Measurements from ENCODE around the gene PAEP. TPM values are rescaled to one million over a fixed set of nuclear protein-coding genes. Genes with fewer than 3 reads are reported as not detected.

PAEP gene
- total RNA-seq, 4 donors from 2014 or later = not detected

GRCh38 chr9:135555203-135555602 is 6.4 kb upstream of the PAEP start:
- TF ChIP-seq, protein P1, sequence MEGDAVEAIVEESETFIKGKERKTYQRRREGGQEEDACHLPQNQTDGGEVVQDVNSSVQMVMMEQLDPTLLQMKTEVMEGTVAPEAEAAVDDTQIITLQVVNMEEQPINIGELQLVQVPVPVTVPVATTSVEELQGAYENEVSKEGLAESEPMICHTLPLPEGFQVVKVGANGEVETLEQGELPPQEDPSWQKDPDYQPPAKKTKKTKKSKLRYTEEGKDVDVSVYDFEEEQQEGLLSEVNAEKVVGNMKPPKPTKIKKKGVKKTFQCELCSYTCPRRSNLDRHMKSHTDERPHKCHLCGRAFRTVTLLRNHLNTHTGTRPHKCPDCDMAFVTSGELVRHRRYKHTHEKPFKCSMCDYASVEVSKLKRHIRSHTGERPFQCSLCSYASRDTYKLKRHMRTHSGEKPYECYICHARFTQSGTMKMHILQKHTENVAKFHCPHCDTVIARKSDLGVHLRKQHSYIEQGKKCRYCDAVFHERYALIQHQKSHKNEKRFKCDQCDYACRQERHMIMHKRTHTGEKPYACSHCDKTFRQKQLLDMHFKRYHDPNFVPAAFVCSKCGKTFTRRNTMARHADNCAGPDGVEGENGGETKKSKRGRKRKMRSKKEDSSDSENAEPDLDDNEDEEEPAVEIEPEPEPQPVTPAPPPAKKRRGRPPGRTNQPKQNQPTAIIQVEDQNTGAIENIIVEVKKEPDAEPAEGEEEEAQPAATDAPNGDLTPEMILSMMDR (IDR thresholded peaks at IDR 0.05; ENCODE audit: low read depth) = no peak

GRCh38 chr9:135555910-135556309 is 5.6 kb upstream of the PAEP start:
- TF ChIP-seq, protein P1 (IDR thresholded peaks at IDR 0.05; ENCODE audit: low read depth) = no peak

DNA sequence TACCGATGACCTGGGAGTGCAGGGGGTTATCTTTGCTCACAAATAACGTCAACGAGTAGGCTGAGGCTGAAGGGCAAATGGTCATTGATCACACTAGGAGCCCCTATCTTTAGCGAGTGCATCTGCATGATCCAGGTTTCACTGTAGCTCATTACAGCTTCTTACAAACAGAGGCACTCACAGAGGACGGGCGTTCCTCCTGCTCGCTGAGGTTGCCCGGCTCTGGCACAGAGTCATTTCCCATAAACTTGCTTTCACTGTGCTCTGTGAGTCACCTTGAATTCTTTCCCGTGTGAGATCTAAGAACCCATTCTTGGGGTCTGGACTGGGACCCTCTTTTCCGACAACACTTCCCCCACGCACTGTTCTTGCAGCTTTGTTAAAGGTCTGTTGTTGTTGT is 1.9 kb upstream of the PAEP start:
- TF ChIP-seq, protein P1 (IDR thresholded peaks at IDR 0.05; ENCODE audit: low read depth) = no peak

DNA sequence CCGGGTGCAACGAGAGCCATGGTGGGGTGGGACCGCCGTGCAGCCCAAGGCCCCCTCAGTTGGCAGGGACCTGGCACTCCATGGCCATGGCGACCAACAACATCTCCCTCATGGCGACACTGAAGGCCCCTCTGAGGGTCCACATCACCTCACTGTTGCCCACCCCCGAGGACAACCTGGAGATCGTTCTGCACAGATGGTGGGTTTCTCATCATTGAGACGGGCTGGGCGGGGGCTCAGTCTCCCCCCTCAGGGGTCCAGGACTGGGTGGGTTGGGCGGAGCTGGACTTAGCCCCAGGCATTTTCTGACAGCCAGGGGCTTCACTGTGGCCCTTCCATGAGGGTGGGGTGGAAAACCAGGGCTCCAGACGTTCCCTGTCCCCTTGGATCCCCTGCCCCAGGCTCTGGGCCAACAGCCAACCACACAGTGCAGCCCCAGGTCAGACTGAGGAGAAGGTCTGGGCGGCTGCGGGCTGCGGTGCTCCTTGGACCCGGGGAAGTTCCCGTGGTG is 734 bp downstream of the PAEP start:
- TF ChIP-seq, protein P1 (IDR thresholded peaks at IDR 0.05; ENCODE audit: low read depth) = no peak

- TF ChIP-seq, protein P1 (IDR thresholded peaks at IDR 0.05; ENCODE audit: low read depth) = no peak
These were observed 1.5 kb downstream of the PAEP start for GRCh38 chr9:135563039-135563476.

DNA sequence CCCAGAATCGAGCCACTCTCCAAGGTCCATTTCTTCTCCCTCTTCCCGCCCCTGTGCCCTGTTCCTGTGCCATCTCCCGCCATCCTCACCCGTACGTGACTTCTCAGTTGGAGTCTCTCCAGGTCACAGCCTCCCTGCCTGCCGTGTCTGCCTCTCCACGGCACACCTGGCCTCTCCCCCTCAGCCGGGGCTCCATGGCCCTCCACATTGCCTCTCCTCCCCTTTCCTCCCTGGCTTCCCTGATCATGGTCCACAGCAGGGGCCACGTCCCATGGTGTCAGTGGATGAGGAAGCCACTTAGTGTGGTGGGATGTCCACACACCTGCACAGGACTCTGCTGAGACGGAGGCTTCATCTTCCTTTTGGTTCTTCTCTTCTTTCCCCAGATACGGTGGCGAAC is 2.3 kb downstream of the PAEP start:
- TF ChIP-seq, protein P1 (IDR thresholded peaks at IDR 0.05; ENCODE audit: low read depth) = no peak

DNA sequence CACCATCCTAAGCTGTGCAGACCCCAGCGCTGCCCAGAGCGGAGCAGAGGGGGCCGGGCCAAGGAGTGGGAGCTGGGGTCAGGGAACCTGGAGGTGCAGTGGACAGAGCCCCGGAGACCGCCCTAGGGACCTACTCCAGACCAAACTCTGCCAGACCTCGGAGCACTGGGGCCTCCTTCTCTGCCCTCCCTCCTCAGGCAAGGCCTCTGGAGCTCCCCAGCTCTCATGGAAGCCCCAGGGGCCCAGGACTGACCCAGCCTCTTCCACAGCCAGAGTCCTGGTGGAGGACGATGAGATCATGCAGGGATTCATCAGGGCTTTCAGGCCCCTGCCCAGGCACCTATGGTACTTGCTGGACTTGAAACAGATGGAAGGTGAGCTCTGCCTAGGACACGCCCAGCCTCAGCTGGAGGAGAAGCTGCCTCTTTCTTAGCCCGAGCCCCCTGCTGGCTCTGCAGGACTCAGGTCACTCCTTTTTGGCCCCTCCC is 3.6 kb downstream of the PAEP start:
- TF ChIP-seq, protein P1 (IDR thresholded peaks at IDR 0.05; ENCODE audit: low read depth) = no peak
